Activated naive CD8-positive, alpha-beta T cell treated with anti-CD3 and anti-CD28 coated beads, Interleukin-2, amount 50 U/mL, for 24 hours (primary cell): ENCODE results near the gene CASP8AP2.
A peak's percentile ranks its signal among the peaks of the same experiment; 100 is the strongest.
"Not testable (repeated sequence)": the region's sequence is repeated elsewhere in the genome, so short reads cannot be mapped to it uniquely, and the experiment has no call there.

Source experiments
- ATAC-seq: fragments of 150-1000 bp; cut with Tn5 transposase; one replicate; pipeline ENCODE4 v1.10.0; 2021
- DNase-seq: peaks from one replicate; pipeline ENCODE4 v3.0.0; 2021
- H3K27ac Mint-ChIP-seq: one replicate; pipeline ENCODE4 v1.8.0; 2021; ENCODE audit warnings: mild to moderate bottlenecking, mixed read lengths
- H3K27me3 Mint-ChIP-seq: one replicate; pipeline ENCODE4 v1.8.0; 2021; ENCODE audit warnings: mixed read lengths
- H3K36me3 Mint-ChIP-seq: one replicate; pipeline ENCODE4 v1.8.0; 2021; ENCODE audit warnings: low read depth, mixed read lengths
- H3K4me1 Mint-ChIP-seq: one replicate; pipeline ENCODE4 v1.8.0; 2021; ENCODE audit warnings: mixed read lengths
- H3K4me3 Mint-ChIP-seq: one replicate; pipeline ENCODE4 v1.8.0; 2021; ENCODE audit warnings: mild to moderate bottlenecking, moderate library complexity, mixed read lengths
- H3K9me3 Mint-ChIP-seq: one replicate; pipeline ENCODE4 v1.8.0; 2021; ENCODE audit warnings: mixed read lengths

CASP8AP2 gene

DNA sequence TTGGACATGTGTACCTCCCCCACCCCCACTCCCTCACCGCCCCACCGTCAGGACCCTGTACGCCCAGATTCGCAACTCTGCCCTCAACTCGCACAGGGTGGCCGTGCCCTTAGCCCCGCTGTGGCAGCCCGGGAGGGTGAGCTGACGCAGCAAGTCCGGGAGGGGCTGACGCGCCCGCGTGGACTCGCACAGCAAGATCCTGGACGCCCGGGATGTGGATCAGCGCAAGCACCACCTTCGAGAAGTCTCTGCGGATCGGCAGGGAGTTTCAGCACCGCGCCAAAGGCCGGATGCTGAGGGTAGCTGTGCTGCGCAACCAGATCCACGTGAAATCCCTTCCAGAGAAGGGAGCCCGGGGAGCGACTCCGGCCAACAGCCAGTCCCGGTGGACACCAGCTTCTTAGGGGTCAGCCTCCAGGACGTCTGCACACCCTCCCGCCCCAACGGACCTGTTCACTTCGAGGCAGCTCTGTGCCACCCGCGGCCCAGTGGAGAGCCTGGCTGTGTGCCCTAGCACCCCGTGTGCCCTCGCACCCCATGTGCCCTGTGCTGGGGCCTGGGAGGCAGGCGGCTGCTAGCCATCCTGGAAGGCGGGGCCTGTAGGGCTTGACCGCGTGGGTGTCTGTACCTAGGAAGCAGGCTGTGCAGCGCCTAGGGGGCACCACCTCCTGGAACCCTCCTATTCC lies 57.9 kb downstream of the CASP8AP2 start:
- Mint-ChIP-seq H3K36me3 (no peaks in the 10 kb centered on the region), H3K27ac (no peak overlapping the region), H3K9me3 (no peaks in the 10 kb centered on the region), H3K27me3 (peaks cover 27% of the 10 kb centered on the region), H3K4me3 (no peak overlapping the region), H3K4me1 (peaks cover 5% of the 10 kb centered on the region)
- peak; percentile 46 for ATAC-seq
- DNase-seq: no peak

GRCh38 chr6:89888138-89888514 lies 58.4 kb downstream of the CASP8AP2 start:
- no peak overlapping the region for H3K4me3 Mint-ChIP-seq
- H3K36me3 Mint-ChIP-seq: no peaks in the 10 kb centered on the region
- no peak for ATAC-seq
- no peak overlapping the region for H3K27ac Mint-ChIP-seq
- peaks cover 5% of the 10 kb centered on the region for H3K4me1 Mint-ChIP-seq
- DNase-seq: no peak
- peaks cover 29% of the 10 kb centered on the region for H3K27me3 Mint-ChIP-seq
- no peaks in the 10 kb centered on the region for H3K9me3 Mint-ChIP-seq

DNA sequence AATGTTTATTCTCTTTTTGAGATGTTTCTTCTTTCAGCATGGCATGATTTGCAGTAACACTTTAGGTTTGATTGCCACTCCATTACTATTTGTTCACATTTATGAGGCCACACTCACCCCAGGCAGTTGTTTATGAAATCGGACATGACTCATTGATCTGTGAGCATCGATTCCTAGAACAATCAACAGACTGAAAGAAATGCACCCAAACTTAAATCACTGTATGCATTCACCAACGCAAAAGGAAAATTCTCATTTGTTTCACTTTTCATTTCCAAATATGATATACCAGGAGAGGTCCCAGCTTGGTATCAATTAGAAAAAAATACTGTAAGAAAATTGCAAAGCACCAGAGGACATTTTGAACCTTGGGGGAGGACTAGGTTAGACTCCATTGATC lies 59.2 kb downstream of the CASP8AP2 start:
- H3K4me1 Mint-ChIP-seq: peaks cover 5% of the 10 kb centered on the region
- no peak for DNase-seq
- no peaks in the 10 kb centered on the region for H3K36me3 Mint-ChIP-seq
- peaks cover 36% of the 10 kb centered on the region for H3K27me3 Mint-ChIP-seq
- H3K9me3 Mint-ChIP-seq: no peaks in the 10 kb centered on the region
- no peak overlapping the region for H3K27ac Mint-ChIP-seq
- no peak for ATAC-seq
- H3K4me3 Mint-ChIP-seq: no peak overlapping the region

DNA sequence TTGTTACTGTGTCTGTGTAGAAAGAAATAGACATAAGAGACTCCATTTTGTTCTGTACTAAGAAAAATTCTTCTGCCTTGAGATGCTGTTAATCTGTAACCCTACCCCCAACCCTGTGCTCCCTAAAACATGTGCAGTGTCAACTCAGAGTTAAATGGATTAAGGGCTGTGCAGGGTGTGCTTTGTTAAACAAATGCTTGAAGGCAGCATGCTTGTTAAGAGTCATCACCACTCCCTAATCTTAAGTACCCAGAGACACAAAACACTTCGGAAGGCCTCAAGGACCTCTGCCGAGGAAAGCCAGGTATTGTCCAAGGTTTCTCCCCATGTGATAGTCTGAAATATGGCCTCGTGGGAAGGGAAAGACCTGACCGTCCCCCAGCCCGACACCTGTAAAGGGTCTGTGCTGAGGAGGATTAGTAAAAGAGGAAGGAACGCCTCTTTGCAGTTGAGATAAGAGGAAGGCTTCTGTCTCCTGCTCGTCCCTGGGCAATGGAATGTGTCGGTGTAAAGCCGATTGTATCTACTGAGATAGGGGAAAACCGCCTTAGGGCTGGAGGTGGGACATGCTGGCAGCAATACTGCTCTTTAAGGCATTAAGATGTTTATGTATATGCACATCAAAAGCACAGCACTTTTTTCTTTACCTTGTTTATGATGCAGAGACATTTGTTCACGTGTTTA lies 61.3 kb downstream of the CASP8AP2 start:
- H3K36me3 Mint-ChIP-seq, H3K9me3 Mint-ChIP-seq, DNase-seq, H3K27ac Mint-ChIP-seq, H3K4me3 Mint-ChIP-seq, H3K4me1 Mint-ChIP-seq, ATAC-seq: not testable (repeated sequence)
- H3K27me3 Mint-ChIP-seq: peaks cover 46% of the 10 kb centered on the region

DNA sequence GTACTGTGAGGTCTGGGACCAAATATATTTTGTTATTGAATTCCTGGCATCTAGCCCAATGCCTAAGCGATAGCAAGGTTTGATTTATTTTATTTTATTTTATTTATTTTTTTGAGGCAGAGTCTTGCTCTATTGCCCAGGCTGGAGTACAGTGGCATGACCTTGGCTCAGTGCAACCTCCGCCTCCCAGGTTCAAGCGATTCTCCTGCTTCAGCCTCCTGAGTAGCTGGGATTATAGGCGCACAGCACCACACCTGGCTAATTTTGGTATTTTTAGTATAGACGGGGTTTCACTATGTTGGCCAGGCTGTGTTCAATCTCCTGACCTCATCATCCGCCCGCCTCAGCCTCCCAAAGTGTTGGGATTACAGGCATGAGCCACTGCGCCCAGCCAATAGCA lies 62.9 kb downstream of the CASP8AP2 start:
- ATAC-seq, H3K4me1 Mint-ChIP-seq, H3K27ac Mint-ChIP-seq, H3K9me3 Mint-ChIP-seq, H3K36me3 Mint-ChIP-seq, DNase-seq, H3K4me3 Mint-ChIP-seq: not testable (repeated sequence)
- peaks cover 47% of the 10 kb centered on the region for H3K27me3 Mint-ChIP-seq

GRCh38 chr6:89894169-89894568 lies 64.5 kb downstream of the CASP8AP2 start, which contains the start of gene GJA10:
GJA10 (plus strand) TSS chr6:89894469; CDS start chr6:89894469, 0 bp downstream.
- Mint-ChIP-seq H3K27me3 (peaks cover 41% of the 10 kb centered on the region), H3K4me1 (no peaks in the 10 kb centered on the region), H3K4me3 (no peak within 1 kb of the TSS), H3K9me3 (no peaks in the 10 kb centered on the region), H3K36me3 (no peaks in the 10 kb centered on the region), H3K27ac (no peak within 1 kb of the TSS)
- no peak for ATAC-seq
- no peak for DNase-seq

DNA sequence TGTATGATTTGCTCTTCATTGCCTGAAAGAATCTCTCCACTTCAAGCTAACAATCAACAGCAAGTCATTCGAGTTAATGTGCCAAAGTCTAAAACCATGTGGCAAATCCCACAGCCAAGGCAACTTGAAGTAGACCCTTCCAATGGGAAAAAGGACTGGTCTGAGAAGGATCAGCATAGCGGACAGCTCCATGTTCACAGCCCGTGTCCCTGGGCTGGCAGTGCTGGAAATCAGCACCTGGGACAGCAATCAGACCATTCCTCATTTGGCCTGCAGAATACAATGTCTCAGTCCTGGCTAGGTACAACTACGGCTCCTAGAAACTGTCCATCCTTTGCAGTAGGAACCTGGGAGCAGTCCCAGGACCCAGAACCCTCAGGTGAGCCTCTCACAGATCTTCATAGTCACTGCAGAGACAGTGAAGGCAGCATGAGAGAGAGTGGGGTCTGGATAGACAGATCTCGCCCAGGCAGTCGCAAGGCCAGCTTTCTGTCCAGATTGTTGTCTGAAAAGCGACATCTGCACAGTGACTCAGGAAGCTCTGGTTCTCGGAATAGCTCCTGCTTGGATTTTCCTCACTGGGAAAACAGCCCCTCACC lies 65.7 kb downstream of the CASP8AP2 start:
- DNase-seq (no peak), ATAC-seq (no peak)
- peaks cover 38% of the 10 kb centered on the region for H3K27me3 Mint-ChIP-seq
- H3K4me1 Mint-ChIP-seq: no peaks in the 10 kb centered on the region
- H3K27ac Mint-ChIP-seq: no peak overlapping the region
- no peak overlapping the region for H3K4me3 Mint-ChIP-seq
- H3K9me3 Mint-ChIP-seq: no peaks in the 10 kb centered on the region
- H3K36me3 Mint-ChIP-seq: no peaks in the 10 kb centered on the region

DNA sequence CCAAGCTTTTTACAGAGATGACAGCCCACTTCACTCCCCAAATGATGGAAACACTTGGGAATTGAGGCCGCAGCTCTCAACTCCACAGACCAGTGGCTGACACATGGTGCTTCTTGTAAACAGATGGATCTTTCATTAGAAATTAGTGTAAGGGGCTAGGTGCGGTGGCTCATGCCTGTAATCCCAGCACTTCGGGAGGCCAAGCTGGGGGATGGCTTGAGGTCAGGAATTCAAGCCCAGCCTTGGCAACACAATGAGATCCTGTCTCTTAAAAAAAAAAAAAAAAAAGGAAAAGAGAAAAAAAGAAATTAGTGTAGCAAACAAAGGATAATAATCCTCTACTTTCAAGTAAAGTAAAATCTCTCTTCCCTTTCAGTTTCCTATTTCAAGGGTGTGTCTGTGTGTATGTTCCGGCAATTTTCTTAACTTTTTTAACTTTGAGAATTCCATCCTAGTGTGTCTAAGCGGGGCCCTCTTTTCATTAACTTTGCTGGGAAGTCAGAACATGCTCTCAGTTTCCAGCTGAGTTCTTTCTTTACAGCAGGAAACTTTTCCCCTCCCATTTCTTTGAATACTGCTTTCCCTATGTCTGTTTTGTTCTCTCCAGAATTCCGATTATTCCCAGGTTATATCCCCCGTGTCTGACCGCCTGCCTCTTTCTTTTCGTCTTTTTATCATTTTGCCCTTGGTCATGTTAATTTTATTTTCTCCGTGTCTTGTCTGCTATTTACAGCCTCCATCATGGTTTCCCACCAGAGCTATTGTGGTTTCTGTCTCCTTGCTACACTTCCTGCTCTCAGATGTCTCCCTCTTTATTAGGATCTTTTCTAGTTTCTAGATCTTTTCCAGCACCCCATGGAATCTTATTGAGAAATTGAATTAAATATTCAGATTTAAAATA lies 80.6 kb downstream of the CASP8AP2 start:
- H3K9me3 Mint-ChIP-seq, H3K27me3 Mint-ChIP-seq, H3K4me1 Mint-ChIP-seq, ATAC-seq, H3K4me3 Mint-ChIP-seq, H3K27ac Mint-ChIP-seq, H3K36me3 Mint-ChIP-seq, DNase-seq: not testable (repeated sequence)

DNA sequence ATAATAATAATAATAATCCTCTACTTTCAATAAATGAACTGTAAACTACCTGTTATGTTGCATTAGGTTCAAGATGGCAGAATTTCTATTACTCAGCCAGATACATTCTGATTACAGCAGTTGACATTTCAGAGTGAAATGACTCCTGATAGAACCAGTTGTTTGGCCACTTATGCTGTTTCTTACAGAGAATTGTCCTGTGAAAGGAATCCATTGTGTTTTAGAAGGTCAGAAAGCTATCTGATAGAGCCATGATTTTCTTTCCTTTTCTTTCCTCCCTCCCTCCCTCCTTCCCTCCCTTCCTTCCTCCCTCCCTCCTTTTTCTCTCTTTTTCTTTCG lies 81.2 kb downstream of the CASP8AP2 start:
- Mint-ChIP-seq H3K4me3 (no peak overlapping the region), H3K4me1 (peaks cover 6% of the 10 kb centered on the region), H3K27me3 (no peaks in the 10 kb centered on the region), H3K36me3 (no peaks in the 10 kb centered on the region), H3K9me3 (peaks cover 6% of the 10 kb centered on the region), H3K27ac (no peak overlapping the region)
- DNase-seq: no peak
- no peak for ATAC-seq

- no peak for ATAC-seq
- Mint-ChIP-seq H3K9me3 (peaks cover 17% of the 10 kb centered on the region), H3K27me3 (no peaks in the 10 kb centered on the region), H3K4me1 (peaks cover 6% of the 10 kb centered on the region), H3K36me3 (peaks cover 1% of the 10 kb centered on the region), H3K27ac (no peak overlapping the region), H3K4me3 (no peak overlapping the region)
- DNase-seq: no peak
Measured at GRCh38 chr6:89916136-89916920, 86.6 kb downstream of the CASP8AP2 start.

- ATAC-seq (no peak), DNase-seq (no peak)
- H3K27me3 Mint-ChIP-seq: no peaks in the 10 kb centered on the region
- H3K9me3 Mint-ChIP-seq: peaks cover 17% of the 10 kb centered on the region
- H3K4me1 Mint-ChIP-seq: peaks cover 6% of the 10 kb centered on the region
- H3K36me3 Mint-ChIP-seq: peaks cover 1% of the 10 kb centered on the region
- no peak overlapping the region for H3K4me3 Mint-ChIP-seq
- H3K27ac Mint-ChIP-seq: no peak overlapping the region
Measured at GRCh38 chr6:89917216-89917615, 87.5 kb downstream of the CASP8AP2 start.

DNA sequence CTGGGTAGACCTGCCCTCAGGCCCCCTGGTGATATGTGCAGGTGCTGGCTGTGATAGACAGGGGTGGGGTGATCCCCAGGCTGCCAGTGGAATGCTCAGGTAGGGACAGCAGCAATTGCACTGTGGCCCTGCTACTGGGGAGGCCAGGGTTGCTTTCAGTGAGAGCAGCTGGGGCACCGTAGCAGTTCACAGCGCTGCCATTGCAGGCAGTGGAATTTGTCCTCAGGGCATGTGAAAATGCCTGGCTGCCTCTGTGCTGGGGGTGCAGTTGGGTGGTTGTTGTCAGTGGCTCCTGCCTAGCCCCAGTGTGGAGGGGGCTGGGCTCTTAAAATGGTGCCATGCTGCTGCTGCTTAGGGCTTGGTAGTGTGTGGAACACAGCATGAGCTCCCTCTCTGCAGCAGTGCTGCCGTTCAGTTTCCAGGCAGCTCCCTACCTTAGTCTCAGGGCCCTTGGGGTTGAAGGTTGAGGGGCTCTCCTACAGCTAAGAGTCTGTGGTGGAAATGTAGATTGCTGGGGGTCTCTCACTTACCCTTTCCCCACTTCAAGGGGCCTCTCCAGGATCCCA lies 88.2 kb downstream of the CASP8AP2 start:
- no peaks in the 10 kb centered on the region for H3K27me3 Mint-ChIP-seq
- H3K4me3 Mint-ChIP-seq: no peak overlapping the region
- H3K4me1 Mint-ChIP-seq: peaks cover 6% of the 10 kb centered on the region
- H3K36me3 Mint-ChIP-seq: peaks cover 1% of the 10 kb centered on the region
- H3K9me3 Mint-ChIP-seq: peaks cover 17% of the 10 kb centered on the region
- no peak overlapping the region for H3K27ac Mint-ChIP-seq
- ATAC-seq: no peak
- DNase-seq: no peak
